B cell (primary cell): ENCODE measurements around the gene C17orf50. TPM values are rescaled to one million over a fixed set of nuclear protein-coding genes. Genes with fewer than 3 reads are reported as not detected.

ENCODE experiments used
- ATAC-seq: fragments of 200-7000 bp; cut with Tn5 transposase; one replicate; pipeline ENCODE4 v1.10.0; 2021; ENCODE audit warnings: low read depth, mild to moderate bottlenecking, moderate number of reproducible peaks, moderate library complexity
- CTCF ChIA-PET: fragments of 350-600 bp; sonication (Branson Sonifier 250); formaldehyde crosslinking; loops from one replicate; lab custom pipeline; 2021; ENCODE audit warnings: antibody characterized with exemption, inconsistent platforms; lab: Charles Lee
- POLR2A ChIA-PET: fragments of 350-600 bp; sonication (Branson Sonifier 250); formaldehyde crosslinking; loops from one replicate; lab custom pipeline; 2021; ENCODE audit warnings: antibody characterized with exemption; lab: Charles Lee
- DNase-seq: peaks from one replicate; pipeline ENCODE4 v3.0.0; 2013
- H2AFZ ChIP-seq: 2 replicates; pipeline ENCODE4 v1.6.1; 2012; ENCODE audit warnings: mild to moderate bottlenecking, low read depth, low read length; ENCODE audit not compliant: insufficient read depth, poor library complexity, severe bottlenecking
- H3K27ac ChIP-seq, 2 donors: 1 replicate in 1 of 2; 2 replicates in 1 of 2; pipeline ENCODE4 v1.5.1; 2012 to 2013; ENCODE audit warnings: low read length in 2 of 2, mild to moderate bottlenecking in 2 of 2, moderate library complexity in 1 of 2
- H3K27me3 ChIP-seq, 4 experiments: fragments of 200-600 bp in 1 of 4; sonication (generic) in 1 of 4; replicated peaks in 1 of 4; 1 replicate in 2 of 4; 2 replicates in 2 of 4; pipeline versions ENCODE4 v1.6.1 to v1.7.0; 2013 to 2016; ENCODE audit warnings: low read length in 3 of 4, mild to moderate bottlenecking in 2 of 4, mixed read lengths in 1 of 4, moderate library complexity in 1 of 4; ENCODE audit not compliant: insufficient read depth in 4 of 4, control insufficient read depth in 3 of 4; ENCODE audit errors: control extremely low read depth in 1 of 4
- H3K36me3 ChIP-seq, 2 experiments: replicated peaks in 1 of 2; 1 replicate in 1 of 2; 2 replicates in 1 of 2; pipeline versions ENCODE4 v1.6.1 to v1.7.1; 2013; ENCODE audit warnings: low read length in 1 of 2; ENCODE audit not compliant: insufficient read depth in 2 of 2, control insufficient read depth in 1 of 2; ENCODE audit errors: control extremely low read depth in 1 of 2, extremely low read depth in 1 of 2
- H3K4me1 ChIP-seq, 2 donors: fragments of 200-600 bp in 1 of 2; sonication (generic) in 1 of 2; 1 replicate in 1 of 2; 2 replicates in 1 of 2; pipeline versions ENCODE4 v1.5.1 to v1.6.1; 2013 to 2017; ENCODE audit warnings: low read length in 2 of 2; ENCODE audit not compliant: control insufficient read depth in 2 of 2, insufficient read depth in 2 of 2
- H3K4me2 ChIP-seq: replicated peaks from 2 replicates; pipeline ENCODE3; 2012; ENCODE audit warnings: mild to moderate bottlenecking, low read depth, low read length; ENCODE audit not compliant: poor library complexity, severe bottlenecking
- H3K4me3 ChIP-seq, 5 experiments: fragments of 200-600 bp in 1 of 5; sonication (generic) in 1 of 5; 1 replicate in 3 of 5; 2 replicates in 2 of 5; pipeline versions ENCODE4 v1.5.1 to v1.7.0; 2011 to 2016; ENCODE audit warnings: low read length in 4 of 5, mild to moderate bottlenecking in 4 of 5, low read depth in 2 of 5, control low read depth in 1 of 5, moderate library complexity in 1 of 5; ENCODE audit not compliant: insufficient read depth in 1 of 5; ENCODE audit errors: control extremely low read depth in 1 of 5, extremely low read depth in 1 of 5
- H3K79me2 ChIP-seq: fragments of 200-600 bp; sonication (generic); one replicate; pipeline ENCODE4 v1.6.0; 2016; ENCODE audit warnings: low read length; ENCODE audit not compliant: control insufficient read depth, insufficient read depth
- H3K9ac ChIP-seq: fragments of 200-600 bp; sonication (generic); 2 replicates; pipeline ENCODE4 v1.6.1; 2017; ENCODE audit warnings: mild to moderate bottlenecking, low read length, moderate library complexity
- H3K9me3 ChIP-seq, 3 donors: one replicate each; pipeline versions ENCODE4 v1.6.1 to v1.7.1; 2013; ENCODE audit warnings: low read length in 2 of 3; ENCODE audit not compliant: control insufficient read depth in 2 of 3, insufficient read depth in 1 of 3; ENCODE audit errors: control extremely low read depth in 1 of 3
- H4K20me1 ChIP-seq: 2 replicates; pipeline ENCODE4 v1.6.0; 2012; ENCODE audit warnings: mild to moderate bottlenecking, low read length; ENCODE audit not compliant: insufficient read depth, control insufficient read depth, poor library complexity, severe bottlenecking
- H3K27ac Mint-ChIP-seq: one replicate; pipeline ENCODE4 v1.8.0; 2021; ENCODE audit warnings: mixed read lengths
- H3K27me3 Mint-ChIP-seq: one replicate; pipeline ENCODE4 v1.8.0; 2021; ENCODE audit warnings: mixed read lengths
- H3K4me1 Mint-ChIP-seq: one replicate; pipeline ENCODE4 v1.8.0; 2021; ENCODE audit warnings: mixed read lengths
- H3K4me3 Mint-ChIP-seq: one replicate; pipeline ENCODE4 v1.8.0; 2021; ENCODE audit warnings: mixed read lengths
- H3K9me3 Mint-ChIP-seq: one replicate; pipeline ENCODE4 v1.8.0; 2022; ENCODE audit warnings: mixed read lengths; ENCODE audit not compliant: insufficient read depth
- CTCF ChIP-seq: fragments of 200-600 bp; IDR thresholded peaks from one replicate; pipeline ENCODE4 v1.8.0; 2022; ENCODE audit warnings: antibody characterized with exemption, mild to moderate bottlenecking
- EZH2 ChIP-seq: IDR thresholded peaks from 2 replicates; pipeline ENCODE4 v1.6.1; 2012; ENCODE audit warnings: borderline replicate concordance, low read depth, mild to moderate bottlenecking, moderate library complexity, low read length; ENCODE audit not compliant: insufficient read depth, poor library complexity, severe bottlenecking
- WGBS: methylation state at CpG from one replicate; pipeline ENCODE4 v1.1.5; 2013; ENCODE audit warnings: missing lambda C conversion rate; ENCODE audit not compliant: insufficient coverage; 5-methylcytosine and 5-hydroxymethylcytosine counted together
- intact Hi-C: fragments of 100-400 bp; cut with micrococcal nuclease; formaldehyde crosslinking; loops from one replicate; pipeline ENCODE4 v1.10.0; 2022
- polyA plus RNA-seq: library from polyadenylated mRNA; depleted of rRNA; stranded (reverse); fragments of >200 nt; gene quantifications from 2 replicates; pipeline ENCODE4 v1.2.3, GENCODE V29; 2012
- total RNA-seq, 2 donors: library from RNA; stranded (reverse); fragments of 120-200 nt in 1 of 2; gene quantifications; 1 replicate in 1 of 2; 2 replicates in 1 of 2; pipeline versions ENCODE4 v1.2.3 to v1.2.4, GENCODE V29; 2013 to 2022

Gene C17orf50
- total and polyA plus RNA-seq, 2 donors (not counting 1 experiment from before 2014, with no cell fraction given), result not detected

DNA sequence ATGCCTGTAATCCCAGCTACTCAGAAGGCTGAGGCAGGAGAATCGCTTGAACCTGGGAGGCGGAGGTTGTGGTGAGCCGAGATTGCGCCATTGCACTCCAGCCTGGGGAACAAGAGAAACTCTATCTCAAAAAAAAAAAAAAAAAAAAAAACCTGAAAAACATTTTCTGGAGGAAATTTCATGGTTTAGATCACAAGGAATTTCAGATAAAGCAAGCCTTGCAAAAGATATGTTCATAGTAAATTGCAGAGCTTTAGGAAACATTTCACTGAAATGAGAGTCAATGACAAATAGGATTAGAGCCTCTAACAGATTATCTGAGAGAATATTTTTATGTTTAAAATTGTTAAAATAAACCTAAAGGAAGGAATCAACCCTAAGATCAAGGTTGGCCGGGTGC, 51.8 kb downstream of the C17orf50 start:
- no CpG with 5 or more reads among the region's 5 CpGs for WGBS
- no peak for TF ChIP-seq EZH2
- no peak for TF ChIP-seq CTCF
- no peak overlapping the region for H3K4me2 ChIP-seq
- peaks cover 29% of the 10 kb centered on the region in 2 donors for H3K4me1 ChIP-seq
- no peak overlapping the region for H3K9ac ChIP-seq
- DNase-seq, result no peak
- H3K36me3 ChIP-seq, result peaks cover 7 to 15% of the 10 kb centered on the region in 2 experiments
- intact Hi-C loops, result no loop called here
- H2AFZ ChIP-seq, result no peak overlapping the region
- no peak overlapping the region for H3K27ac ChIP-seq
- H3K27ac Mint-ChIP-seq, result no peak overlapping the region
- CTCF ChIA-PET, result interaction anchor here (0.7 to 8.7 kb wide), 3 partner anchors 13 to 49 kb away, joined by 3 to 349 read pairs (median 6); no protein-coding TSS in a partner anchor
- H3K4me1 Mint-ChIP-seq, result peaks cover 63% of the 10 kb centered on the region
- peaks cover 80% of the 10 kb centered on the region for H3K79me2 ChIP-seq
- H3K9me3 Mint-ChIP-seq, result no peaks in the 10 kb centered on the region
- peaks cover 57% of the 10 kb centered on the region for H4K20me1 ChIP-seq
- H3K4me3 Mint-ChIP-seq, result no peak overlapping the region
- POLR2A ChIA-PET, result no interaction called here
- ATAC-seq, result no peak
- no peaks in the 10 kb centered on the region for H3K27me3 ChIP-seq
- no peak overlapping the region for H3K4me3 ChIP-seq
- no peaks in the 10 kb centered on the region for H3K9me3 ChIP-seq
- no peaks in the 10 kb centered on the region for H3K27me3 Mint-ChIP-seq

Other genes with a start within 250 kb of the C17orf50 start
- gene SLFN12L, start 223.2 kb upstream of the C17orf50 start, total RNA-seq, result 3.7 and 3.8 TPM in 2 replicates
- 0.43 and 0.97 TPM in 2 replicates for gene SLFN12L, start 223.2 kb upstream of the C17orf50 start, polyA plus RNA-seq
- not detected in 2 replicates for gene SLFN14, start 200.1 kb upstream of the C17orf50 start, total RNA-seq
- gene SLFN14, start 200.1 kb upstream of the C17orf50 start, polyA plus RNA-seq, result not detected in 2 replicates
- gene PEX12, start 182.3 kb upstream of the C17orf50 start, total RNA-seq, result 5.1 and 5.5 TPM in 2 replicates
- 2.3 and 2.6 TPM in 2 replicates for gene PEX12, start 182.3 kb upstream of the C17orf50 start, polyA plus RNA-seq
- 120 and 123 TPM in 2 replicates for gene AP2B1, start 173.6 kb upstream of the C17orf50 start, total RNA-seq
- gene AP2B1, start 173.6 kb upstream of the C17orf50 start, polyA plus RNA-seq, result 29.3 and 33.1 TPM in 2 replicates
- 1.2 TPM in 1 of 2 replicates, not detected in the other for gene RASL10B, start 29.2 kb upstream of the C17orf50 start, total RNA-seq
- 0.04 and 0.06 TPM in 2 replicates for gene RASL10B, start 29.2 kb upstream of the C17orf50 start, polyA plus RNA-seq
- 0.17 TPM in 1 of 2 replicates, not detected in the other for gene GAS2L2, start 7.6 kb upstream of the C17orf50 start, total RNA-seq
- 0.09 and 0.10 TPM in 2 replicates for gene GAS2L2, start 7.6 kb upstream of the C17orf50 start, polyA plus RNA-seq
- gene MMP28, start 34.8 kb downstream of the C17orf50 start, total RNA-seq, result 2.0 and 2.4 TPM in 2 replicates
- gene MMP28, start 34.8 kb downstream of the C17orf50 start, polyA plus RNA-seq, result 0.15 and 0.74 TPM in 2 replicates
- gene TAF15, start 48.6 kb downstream of the C17orf50 start, total RNA-seq, result 246 and 249 TPM in 2 replicates
- gene TAF15, start 48.6 kb downstream of the C17orf50 start, polyA plus RNA-seq, result 51.0 and 83.9 TPM in 2 replicates
- not detected in 2 replicates for gene HEATR9, start 108.0 kb downstream of the C17orf50 start, total RNA-seq
- gene HEATR9, start 108.0 kb downstream of the C17orf50 start, polyA plus RNA-seq, result 0.06 and 0.09 TPM in 2 replicates
- gene CCL5, start 119.5 kb downstream of the C17orf50 start, total RNA-seq, result 2.9 and 3.3 TPM in 2 replicates
- 5.3 and 5.4 TPM in 2 replicates for gene CCL5, start 119.5 kb downstream of the C17orf50 start, polyA plus RNA-seq
- not detected in 2 replicates for gene RDM1, start 169.9 kb downstream of the C17orf50 start, total RNA-seq
- gene RDM1, start 169.9 kb downstream of the C17orf50 start, polyA plus RNA-seq, result not detected in 2 replicates
- gene LYZL6, start 182.8 kb downstream of the C17orf50 start, total RNA-seq, result not detected in 2 replicates
- gene LYZL6, start 182.8 kb downstream of the C17orf50 start, polyA plus RNA-seq, result not detected in 2 replicates
- gene CCL16, start 220.6 kb downstream of the C17orf50 start, total RNA-seq, result not detected in 2 replicates
- gene CCL16, start 220.6 kb downstream of the C17orf50 start, polyA plus RNA-seq, result not detected in 2 replicates
- not detected in 2 replicates for gene CCL14, start 225.8 kb downstream of the C17orf50 start, total RNA-seq
- gene CCL14, start 225.8 kb downstream of the C17orf50 start, polyA plus RNA-seq, result not detected in 2 replicates
- not detected in 2 replicates for gene CCL15, start 240.7 kb downstream of the C17orf50 start, total RNA-seq
- gene CCL15, start 240.7 kb downstream of the C17orf50 start, polyA plus RNA-seq, result not detected in 2 replicates